Nephron progenitor cell (in vitro differentiated cells): ENCODE results near the gene UBXN6.

ENCODE experiments used
- DNase-seq: peaks from one replicate; pipeline ENCODE4 v3.0.0; 2021
- H3K27ac Mint-ChIP-seq: 2 replicates; pipeline ENCODE4 v1.8.0; 2021; ENCODE audit warnings: mild to moderate bottlenecking, moderate library complexity, mixed read lengths
- H3K27me3 Mint-ChIP-seq: 2 replicates; pipeline ENCODE4 v1.8.0; 2021; ENCODE audit warnings: mild to moderate bottlenecking, low read depth, mixed read lengths; ENCODE audit not compliant: poor library complexity
- H3K36me3 Mint-ChIP-seq: 2 replicates; pipeline ENCODE4 v1.8.0; 2021; ENCODE audit warnings: low read depth, mixed read lengths
- H3K4me1 Mint-ChIP-seq: 2 replicates; pipeline ENCODE4 v1.8.0; 2021; ENCODE audit warnings: mixed read lengths
- H3K4me3 Mint-ChIP-seq: 2 replicates; pipeline ENCODE4 v1.8.0; 2021; ENCODE audit warnings: mild to moderate bottlenecking, moderate library complexity, mixed read lengths
- H3K9me3 Mint-ChIP-seq: 2 replicates; pipeline ENCODE4 v1.8.0; 2021; ENCODE audit warnings: mild to moderate bottlenecking, moderate library complexity, mixed read lengths
- CTCF ChIP-seq: fragments of 200-600 bp; sonication (generic); IDR thresholded peaks from 2 replicates; pipeline ENCODE4 v1.5.0; 2021; ENCODE audit warnings: antibody characterized with exemption

Gene UBXN6

GRCh38 chr19:4399812-4400134 lies 57.8 kb downstream of the UBXN6 start:
- Mint-ChIP-seq H3K9me3 (no peaks in the 10 kb centered on the region), H3K27me3 (no peaks in the 10 kb centered on the region), H3K27ac (peak overlapping the region; percentile 39), H3K4me1 (peaks cover 66% of the 10 kb centered on the region), H3K36me3 (peaks cover 18% of the 10 kb centered on the region), H3K4me3 (peak overlapping the region; percentile 89)
- DNase-seq: no peak
- TF ChIP-seq CTCF: no peak

- Mint-ChIP-seq H3K4me3 (no peak overlapping the region), H3K4me1 (peaks cover 62% of the 10 kb centered on the region), H3K36me3 (peaks cover 17% of the 10 kb centered on the region), H3K27ac (no peak overlapping the region), H3K27me3 (no peaks in the 10 kb centered on the region), H3K9me3 (no peaks in the 10 kb centered on the region)
- no peak for DNase-seq
- no peak for TF ChIP-seq CTCF
Observed at GRCh38 chr19:4396949-4397783, 60.4 kb downstream of the UBXN6 start.
